Camera-type eye (tissue), 1 donor: ENCODE results near the gene ATP6V1F. TPM values are rescaled to one million over a fixed set of nuclear protein-coding genes. Genes with fewer than 3 reads are reported as not detected.

ENCODE experiments used
- total RNA-seq: library from RNA; depleted of rRNA; stranded (reverse); fragments of >200 nt; gene quantifications from one replicate; pipeline ENCODE4 v1.2.3, GENCODE V29; 2014

Gene ATP6V1F, protein sequence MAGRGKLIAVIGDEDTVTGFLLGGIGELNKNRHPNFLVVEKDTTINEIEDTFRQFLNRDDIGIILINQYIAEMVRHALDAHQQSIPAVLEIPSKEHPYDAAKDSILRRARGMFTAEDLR
- total RNA-seq = 76.9 TPM

GRCh38 chr7:128862571-128863432 lies at the start of gene ATP6V1F:
Gene ATP6V1F (plus strand): TSS chr7:128862856. CDS start chr7:128862905, 49 bp downstream.

DNA sequence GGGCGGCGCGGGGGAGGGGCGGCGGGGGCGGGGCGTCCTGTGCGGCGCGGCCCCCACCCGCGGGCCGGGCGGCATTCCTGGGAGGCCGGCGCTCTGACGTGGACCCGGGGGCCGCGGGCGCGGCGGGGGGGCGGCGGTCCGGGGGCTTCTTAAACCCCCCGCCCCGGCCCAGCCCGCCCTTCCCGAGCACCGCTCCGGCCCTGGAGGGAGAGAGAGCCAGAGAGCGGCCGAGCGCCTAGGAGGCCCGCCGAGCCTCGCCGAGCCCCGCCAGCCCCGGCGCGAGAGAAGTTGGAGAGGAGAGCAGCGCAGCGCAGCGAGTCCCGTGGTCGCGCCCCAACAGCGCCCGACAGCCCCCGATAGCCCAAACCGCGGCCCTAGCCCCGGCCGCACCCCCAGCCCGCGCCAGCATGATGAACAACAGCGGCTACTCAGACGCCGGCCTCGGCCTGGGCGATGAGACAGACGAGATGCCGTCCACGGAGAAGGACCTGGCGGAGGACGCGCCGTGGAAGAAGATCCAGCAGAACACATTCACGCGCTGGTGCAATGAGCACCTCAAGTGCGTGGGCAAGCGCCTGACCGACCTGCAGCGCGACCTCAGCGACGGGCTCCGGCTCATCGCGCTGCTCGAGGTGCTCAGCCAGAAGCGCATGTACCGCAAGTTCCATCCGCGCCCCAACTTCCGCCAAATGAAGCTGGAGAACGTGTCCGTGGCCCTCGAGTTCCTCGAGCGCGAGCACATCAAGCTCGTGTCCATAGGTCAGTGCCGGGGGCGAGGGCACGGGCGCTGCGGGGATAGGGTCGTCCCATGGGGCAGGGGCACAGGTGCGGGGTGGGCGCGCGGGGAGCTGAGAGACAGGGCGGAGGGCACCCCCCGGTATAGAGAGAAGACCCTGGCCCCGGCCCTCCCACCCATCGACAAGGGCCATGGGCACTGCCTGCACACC lies 32.2 kb upstream of the ATP6V1F start, which contains the start of gene FLNC:
Gene FLNC, plus strand, starts transcription at position 176 of the 947 bp plus-strand sequence. Its CDS starts 232 bp downstream, at position 408.

GRCh38 chr7:128910569-128910945 lies 47.9 kb downstream of the ATP6V1F start, which contains the start of gene KCP:
Gene KCP (minus strand): TSS chr7:128910709. CDS start chr7:128910676, 33 bp downstream.

Other genes with a start within 250 kb of the ATP6V1F start
- gene GARIN1A, start 190.6 kb upstream of the ATP6V1F start, total RNA-seq = 0.49 TPM
- 155 TPM for gene CALU, start 123.5 kb upstream of the ATP6V1F start, total RNA-seq
- 35.2 TPM for gene OPN1SW, start 87.1 kb upstream of the ATP6V1F start, total RNA-seq
- 60.3 TPM for gene CCDC136, start 70.9 kb upstream of the ATP6V1F start, total RNA-seq
- 92.8 TPM for gene FLNC, start 32.5 kb upstream of the ATP6V1F start, total RNA-seq
- 1.9 TPM for gene KCP, start 47.9 kb downstream of the ATP6V1F start, total RNA-seq
- 2.3 TPM for gene IRF5, start 75.1 kb downstream of the ATP6V1F start, total RNA-seq
- 60.1 TPM for gene TNPO3, start 192.3 kb downstream of the ATP6V1F start, total RNA-seq